Natural killer cell (primary cell): ENCODE results near the gene RSRC1. TPM values are rescaled to one million over a fixed set of nuclear protein-coding genes. Genes with fewer than 3 reads are reported as not detected.

Experiments used
- ATAC-seq, 3 donors: fragments of 150-1000 bp in 2 of 3; fragments of 200-7000 bp in 1 of 3; cut with Tn5 transposase; 1 replicate in 1 of 3; 2 replicates in 2 of 3; pipeline ENCODE4 v1.10.0; 2021; ENCODE audit warnings: mild to moderate bottlenecking in 2 of 3, moderate library complexity in 2 of 3
- DNase-seq, 2 donors: peaks; one replicate each; pipeline versions ENCODE4 v3.0.0 to v3.0.0-alpha.2; 2013 to 2021; ENCODE audit warnings: mixed read lengths in 1 of 2
- H3K27ac ChIP-seq: one replicate; pipeline ENCODE4 v1.5.1; 2013; ENCODE audit warnings: mild to moderate bottlenecking, low read length
- H3K27me3 ChIP-seq: one replicate; pipeline ENCODE4 v1.6.1; 2013; ENCODE audit warnings: low read length; ENCODE audit not compliant: control insufficient read depth, insufficient read depth
- H3K36me3 ChIP-seq: one replicate; pipeline ENCODE4 v1.6.1; 2013; ENCODE audit warnings: low read length; ENCODE audit not compliant: control insufficient read depth, insufficient read depth
- H3K4me1 ChIP-seq: one replicate; pipeline ENCODE4 v1.6.1; 2013; ENCODE audit warnings: low read length; ENCODE audit not compliant: control insufficient read depth, insufficient read depth
- H3K4me3 ChIP-seq: one replicate; pipeline ENCODE4 v1.5.1; 2013; ENCODE audit warnings: low read length
- H3K9me3 ChIP-seq: one replicate; pipeline ENCODE4 v1.6.1; 2013; ENCODE audit warnings: low read length; ENCODE audit not compliant: control insufficient read depth, insufficient read depth
- H3K27ac Mint-ChIP-seq, 2 donors: one replicate each; pipeline ENCODE4 v1.8.0; 2022; ENCODE audit warnings: mild to moderate bottlenecking in 2 of 2, mixed read lengths in 2 of 2, moderate library complexity in 1 of 2
- H3K27me3 Mint-ChIP-seq, 2 donors: one replicate each; pipeline ENCODE4 v1.8.0; 2022; ENCODE audit warnings: low read depth in 2 of 2, mixed read lengths in 2 of 2
- H3K36me3 Mint-ChIP-seq: one replicate; pipeline ENCODE4 v1.8.0; 2022; ENCODE audit warnings: mixed read lengths
- H3K4me1 Mint-ChIP-seq, 2 donors: one replicate each; pipeline ENCODE4 v1.8.0; 2022; ENCODE audit warnings: mixed read lengths in 2 of 2
- H3K4me3 Mint-ChIP-seq: one replicate; pipeline ENCODE4 v1.8.0; 2022; ENCODE audit warnings: mild to moderate bottlenecking, moderate library complexity, mixed read lengths
- H3K9me3 Mint-ChIP-seq, 2 donors: one replicate each; pipeline ENCODE4 v1.8.0; 2022; ENCODE audit warnings: mixed read lengths in 2 of 2
- WGBS: methylation state at CpG from one replicate; pipeline ENCODE4 v1.1.7; 2013; ENCODE audit warnings: missing lambda C conversion rate; ENCODE audit not compliant: insufficient coverage; 5-methylcytosine and 5-hydroxymethylcytosine counted together
- intact Hi-C: fragments of 100-400 bp; cut with micrococcal nuclease; formaldehyde crosslinking; loops from one replicate; pipeline ENCODE4 v1.14.2; 2022
- total RNA-seq, 4 donors: library from RNA; stranded (reverse); fragments of 120-200 nt in 1 of 4; gene quantifications; one replicate each; pipeline versions ENCODE4 v1.2.3 to v1.2.4, GENCODE V29; 2013 to 2022
- TF ChIP-seq, protein P1 (sequence below): fragments of 200-600 bp; IDR thresholded peaks from one replicate; pipeline ENCODE4 v1.8.0; 2022; ENCODE audit warnings: antibody characterized with exemption

The RSRC1 gene
- total RNA-seq, 3 donors from 2014 or later (not counting 1 experiment from before 2014, with no cell fraction given), result 37.3 to 41.1 (median 37.6) TPM

DNA sequence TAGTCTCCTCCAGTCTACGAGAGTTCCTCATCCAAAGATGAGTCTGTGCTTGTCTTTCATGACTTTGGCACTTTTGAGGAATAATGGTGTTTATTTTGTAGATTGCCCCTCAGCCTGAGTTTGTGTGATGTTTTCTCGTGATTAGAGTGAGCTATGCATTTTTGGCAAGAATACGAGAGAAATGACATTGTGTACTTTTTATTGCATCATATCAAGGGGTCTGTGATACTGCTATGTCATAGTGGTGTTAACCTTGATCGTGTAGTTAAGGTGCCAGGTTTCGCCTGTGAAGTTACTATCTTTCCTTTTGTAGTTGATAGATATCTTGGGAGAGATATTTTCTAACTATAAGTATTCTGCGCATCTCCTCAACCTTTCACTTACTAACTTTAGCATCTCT is 18.9 kb downstream of the RSRC1 start:
- no peak overlapping the region for H3K4me3 ChIP-seq
- no peaks in the 10 kb centered on the region for H3K27me3 ChIP-seq
- intact Hi-C loops, result no loop called here
- H3K36me3 Mint-ChIP-seq, result peaks cover 59% of the 10 kb centered on the region
- no peak overlapping the region for H3K27ac ChIP-seq
- H3K27ac Mint-ChIP-seq, result no peak overlapping the region
- H3K4me3 Mint-ChIP-seq, result no peak overlapping the region
- no peaks in the 10 kb centered on the region for H3K9me3 ChIP-seq
- peaks cover 0 to 11% of the 10 kb centered on the region in 2 donors for H3K4me1 Mint-ChIP-seq
- WGBS, result 100% methylated on average over 3 of the region's 6 CpGs
- no peak for ATAC-seq
- H3K4me1 ChIP-seq, result no peaks in the 10 kb centered on the region
- H3K36me3 ChIP-seq, result peaks cover 42% of the 10 kb centered on the region
- no peak for DNase-seq
- TF ChIP-seq, protein P1, sequence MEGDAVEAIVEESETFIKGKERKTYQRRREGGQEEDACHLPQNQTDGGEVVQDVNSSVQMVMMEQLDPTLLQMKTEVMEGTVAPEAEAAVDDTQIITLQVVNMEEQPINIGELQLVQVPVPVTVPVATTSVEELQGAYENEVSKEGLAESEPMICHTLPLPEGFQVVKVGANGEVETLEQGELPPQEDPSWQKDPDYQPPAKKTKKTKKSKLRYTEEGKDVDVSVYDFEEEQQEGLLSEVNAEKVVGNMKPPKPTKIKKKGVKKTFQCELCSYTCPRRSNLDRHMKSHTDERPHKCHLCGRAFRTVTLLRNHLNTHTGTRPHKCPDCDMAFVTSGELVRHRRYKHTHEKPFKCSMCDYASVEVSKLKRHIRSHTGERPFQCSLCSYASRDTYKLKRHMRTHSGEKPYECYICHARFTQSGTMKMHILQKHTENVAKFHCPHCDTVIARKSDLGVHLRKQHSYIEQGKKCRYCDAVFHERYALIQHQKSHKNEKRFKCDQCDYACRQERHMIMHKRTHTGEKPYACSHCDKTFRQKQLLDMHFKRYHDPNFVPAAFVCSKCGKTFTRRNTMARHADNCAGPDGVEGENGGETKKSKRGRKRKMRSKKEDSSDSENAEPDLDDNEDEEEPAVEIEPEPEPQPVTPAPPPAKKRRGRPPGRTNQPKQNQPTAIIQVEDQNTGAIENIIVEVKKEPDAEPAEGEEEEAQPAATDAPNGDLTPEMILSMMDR, result no peak
- H3K27me3 Mint-ChIP-seq, result no peaks in the 10 kb centered on the region
- H3K9me3 Mint-ChIP-seq, result peaks cover 6 to 17% of the 10 kb centered on the region in 2 donors

DNA sequence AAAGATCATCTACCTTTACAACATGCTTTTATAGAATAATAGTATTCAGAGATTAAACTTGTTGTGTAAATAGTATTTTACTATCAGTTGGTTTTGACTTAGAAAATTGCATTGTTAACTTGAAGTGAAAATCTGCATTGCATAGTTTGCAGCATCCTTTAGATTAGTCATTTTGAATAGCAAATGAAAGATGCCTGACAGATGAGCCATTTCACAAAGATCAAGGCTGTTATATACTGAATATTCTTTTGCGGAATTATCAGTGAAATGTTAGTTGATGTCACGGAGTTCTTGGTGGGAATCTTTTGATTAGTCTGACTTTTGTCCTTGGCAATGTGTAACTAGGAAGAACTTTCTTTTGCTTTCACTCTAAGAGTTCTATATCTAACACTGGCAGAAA is 24.5 kb downstream of the RSRC1 start:
- Histone ChIP-seq H3K9me3 (no peaks in the 10 kb centered on the region), H3K36me3 (no peaks in the 10 kb centered on the region), H3K27ac (no peak overlapping the region), H3K4me3 (no peak overlapping the region), H3K4me1 (no peaks in the 10 kb centered on the region), H3K27me3 (no peaks in the 10 kb centered on the region)
- Mint-ChIP-seq H3K9me3 (no peaks in the 10 kb centered on the region), H3K4me1 (no peaks in the 10 kb centered on the region), H3K4me3 (no peak overlapping the region), H3K27ac (no peak overlapping the region), H3K27me3 (no peaks in the 10 kb centered on the region), H3K36me3 (peaks cover 6% of the 10 kb centered on the region)
- 100% methylated on average over 1 of the region's 2 CpGs for WGBS
- TF ChIP-seq, protein P1, result no peak
- no peak for ATAC-seq
- no peak for DNase-seq
- intact Hi-C loops, result no loop called here

DNA sequence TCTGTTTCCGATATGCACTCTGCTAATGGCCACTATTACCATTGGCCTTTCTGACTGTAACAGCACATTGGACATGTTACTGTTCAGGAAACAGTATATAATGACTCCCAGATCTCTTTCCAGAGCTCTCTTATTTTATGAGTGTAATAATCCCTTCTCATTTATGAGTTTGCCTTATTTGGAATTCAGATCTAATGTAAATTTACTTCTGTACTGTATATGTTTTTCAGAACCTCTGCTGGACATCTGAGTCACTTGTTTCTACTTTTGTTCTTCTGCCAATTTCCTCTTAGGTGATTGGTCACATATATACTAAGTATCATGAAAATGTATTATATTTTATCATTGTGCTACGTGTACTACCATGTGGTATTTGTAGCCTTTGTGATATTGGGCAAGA is 30.5 kb downstream of the RSRC1 start:
- Histone ChIP-seq H3K27ac (no peak overlapping the region), H3K36me3 (no peaks in the 10 kb centered on the region), H3K9me3 (no peaks in the 10 kb centered on the region), H3K4me3 (no peak overlapping the region), H3K27me3 (no peaks in the 10 kb centered on the region), H3K4me1 (no peaks in the 10 kb centered on the region)
- no peak for ATAC-seq
- Mint-ChIP-seq H3K9me3 (no peaks in the 10 kb centered on the region), H3K4me3 (no peak overlapping the region), H3K27me3 (no peaks in the 10 kb centered on the region), H3K36me3 (no peaks in the 10 kb centered on the region), H3K27ac (no peak overlapping the region), H3K4me1 (no peaks in the 10 kb centered on the region)
- intact Hi-C loops, result no loop called here
- TF ChIP-seq, protein P1, result no peak
- no peak for DNase-seq
- WGBS, result 100% methylated on average over 1 of the region's 2 CpGs

DNA sequence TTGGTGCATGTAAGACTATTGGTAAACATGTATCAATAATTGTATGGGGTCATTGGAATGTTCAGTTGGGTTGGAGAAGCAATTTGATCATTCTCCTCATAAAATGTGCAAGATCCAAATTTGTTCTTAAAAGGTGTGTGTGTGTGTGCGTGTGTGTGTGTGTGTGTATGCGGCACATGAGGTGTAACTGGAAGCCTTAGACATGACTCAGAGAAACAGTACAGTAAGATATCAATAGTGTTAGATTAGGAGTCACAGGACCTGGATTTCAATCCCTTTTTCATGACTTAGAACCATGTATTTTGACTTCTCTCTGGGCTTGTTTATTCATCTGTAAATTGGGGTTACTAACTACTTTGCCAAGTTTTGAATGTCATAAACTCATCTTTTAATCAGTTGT is 38.3 kb downstream of the RSRC1 start:
- no peak overlapping the region for H3K27ac ChIP-seq
- no peak overlapping the region for H3K4me3 Mint-ChIP-seq
- H3K27ac Mint-ChIP-seq, result no peak overlapping the region
- H3K4me3 ChIP-seq, result no peak overlapping the region
- H3K4me1 Mint-ChIP-seq, result no peaks in the 10 kb centered on the region
- TF ChIP-seq, protein P1, result no peak
- no peaks in the 10 kb centered on the region for H3K4me1 ChIP-seq
- no peaks in the 10 kb centered on the region for H3K36me3 Mint-ChIP-seq
- ATAC-seq (no peak), DNase-seq (no peak)
- no peaks in the 10 kb centered on the region for H3K27me3 Mint-ChIP-seq
- WGBS, result 75% methylated on average over 2 of the region's 2 CpGs
- no peaks in the 10 kb centered on the region for H3K36me3 ChIP-seq
- no peaks in the 10 kb centered on the region for H3K27me3 ChIP-seq
- no peaks in the 10 kb centered on the region for H3K9me3 Mint-ChIP-seq
- intact Hi-C loops, result no loop called here
- H3K9me3 ChIP-seq, result no peaks in the 10 kb centered on the region
